ENCODE measurements around the gene KCNQ2.
A peak's percentile ranks its signal among the peaks of the same experiment; 100 is the strongest.

KCNQ2 gene

GRCh38 chr20:63500902-63501817 is 28.7 kb upstream of the KCNQ2 start:
- Histone ChIP-seq H3K27me3 (ENCODE audit: control insufficient read depth, insufficient read depth, low read length) (peaks cover 66% of the 10 kb centered on the region), H3K27ac (ENCODE audit: low read depth, low read length) (no peak overlapping the region), H3K4me1 (ENCODE audit: control insufficient read depth, insufficient read depth, low read length) (peaks cover 33% of the 10 kb centered on the region), H3K36me3 (ENCODE audit: control insufficient read depth, insufficient read depth, low read length) (no peaks in the 10 kb centered on the region), H3K4me3 (ENCODE audit: low read depth, low read length) (no peak overlapping the region), H3K9me3 (ENCODE audit: control insufficient read depth, insufficient read depth, low read depth, low read length) (peaks cover 5% of the 10 kb centered on the region; the same call in 1 of the 2 replicates), H3K9ac (ENCODE audit: low read length) (no peak overlapping the region)

- Histone ChIP-seq H3K27me3 (ENCODE audit: control insufficient read depth, insufficient read depth, low read length) (peaks cover 74% of the 10 kb centered on the region), H3K27ac (ENCODE audit: low read depth, low read length) (no peak overlapping the region), H3K9me3 (ENCODE audit: control insufficient read depth, insufficient read depth, low read depth, low read length) (peaks cover 4% of the 10 kb centered on the region; the same call in 1 of the 2 replicates), H3K4me1 (ENCODE audit: control insufficient read depth, insufficient read depth, low read length) (peaks cover 33% of the 10 kb centered on the region), H3K4me3 (ENCODE audit: low read depth, low read length) (no peak overlapping the region), H3K9ac (ENCODE audit: low read length) (no peak overlapping the region), H3K36me3 (ENCODE audit: control insufficient read depth, insufficient read depth, low read length) (no peaks in the 10 kb centered on the region)
These were observed 27.9 kb upstream of the KCNQ2 start for GRCh38 chr20:63500151-63500901.

GRCh38 chr20:63499338-63499969 is 27.0 kb upstream of the KCNQ2 start:
- Histone ChIP-seq H3K4me1 (ENCODE audit: control insufficient read depth, insufficient read depth, low read length) (peaks cover 33% of the 10 kb centered on the region), H3K4me3 (ENCODE audit: low read depth, low read length) (peak overlapping the region; percentile 60), H3K27me3 (ENCODE audit: control insufficient read depth, insufficient read depth, low read length) (peaks cover 77% of the 10 kb centered on the region), H3K27ac (ENCODE audit: low read depth, low read length) (no peak overlapping the region), H3K9ac (ENCODE audit: low read length) (no peak overlapping the region), H3K9me3 (ENCODE audit: control insufficient read depth, insufficient read depth, low read depth, low read length) (no peaks in the 10 kb centered on the region), H3K36me3 (ENCODE audit: control insufficient read depth, insufficient read depth, low read length) (no peaks in the 10 kb centered on the region)

GRCh38 chr20:63498960-63499337 is 26.5 kb upstream of the KCNQ2 start, which contains the start of gene EEF1A2:
Gene EEF1A2 (minus strand): TSS chr20:63499083. CDS start chr20:63497763, 1,320 bp downstream.
- H3K9ac ChIP-seq (ENCODE audit: low read length): no peak within 1 kb of the TSS
- peaks cover 75% of the 10 kb centered on the region for H3K27me3 ChIP-seq (ENCODE audit: control insufficient read depth, insufficient read depth, low read length)
- no peak within 1 kb of the TSS for H3K27ac ChIP-seq (ENCODE audit: low read depth, low read length)
- H3K36me3 ChIP-seq (ENCODE audit: control insufficient read depth, insufficient read depth, low read length): no peaks in the 10 kb centered on the region
- H3K4me1 ChIP-seq (ENCODE audit: control insufficient read depth, insufficient read depth, low read length): peaks cover 33% of the 10 kb centered on the region
- no peaks in the 10 kb centered on the region for H3K9me3 ChIP-seq (ENCODE audit: control insufficient read depth, insufficient read depth, low read depth, low read length)
- peak within 1 kb of the TSS; percentile 60 for H3K4me3 ChIP-seq (ENCODE audit: low read depth, low read length)

- H3K27ac ChIP-seq (ENCODE audit: low read depth, low read length): no peak overlapping the region
- no peak overlapping the region for H3K9ac ChIP-seq (ENCODE audit: low read length)
- H3K27me3 ChIP-seq (ENCODE audit: control insufficient read depth, insufficient read depth, low read length): peaks cover 76% of the 10 kb centered on the region
- H3K9me3 ChIP-seq (ENCODE audit: control insufficient read depth, insufficient read depth, low read depth, low read length): no peaks in the 10 kb centered on the region
- H3K4me3 ChIP-seq (ENCODE audit: low read depth, low read length): peak overlapping the region; percentile 60
- H3K36me3 ChIP-seq (ENCODE audit: control insufficient read depth, insufficient read depth, low read length): no peaks in the 10 kb centered on the region
- peaks cover 33% of the 10 kb centered on the region for H3K4me1 ChIP-seq (ENCODE audit: control insufficient read depth, insufficient read depth, low read length)
These were observed 25.8 kb upstream of the KCNQ2 start for GRCh38 chr20:63497946-63498935.

GRCh38 chr20:63497138-63497945 is 24.9 kb upstream of the KCNQ2 start:
- Histone ChIP-seq H3K27me3 (ENCODE audit: control insufficient read depth, insufficient read depth, low read length) (peaks cover 71% of the 10 kb centered on the region), H3K27ac (ENCODE audit: low read depth, low read length) (no peak overlapping the region), H3K4me3 (ENCODE audit: low read depth, low read length) (peak overlapping the region; percentile 60; the same call in 1 of the 2 replicates), H3K36me3 (ENCODE audit: control insufficient read depth, insufficient read depth, low read length) (no peaks in the 10 kb centered on the region; the same call in 1 of the 2 replicates), H3K9ac (ENCODE audit: low read length) (no peak overlapping the region), H3K4me1 (ENCODE audit: control insufficient read depth, insufficient read depth, low read length) (peaks cover 27% of the 10 kb centered on the region), H3K9me3 (ENCODE audit: control insufficient read depth, insufficient read depth, low read depth, low read length) (no peaks in the 10 kb centered on the region)

- Histone ChIP-seq H3K9ac (ENCODE audit: low read length) (no peak overlapping the region), H3K4me3 (ENCODE audit: low read depth, low read length) (peak overlapping the region; percentile 47), H3K27me3 (ENCODE audit: control insufficient read depth, insufficient read depth, low read length) (peaks cover 69% of the 10 kb centered on the region), H3K9me3 (ENCODE audit: control insufficient read depth, insufficient read depth, low read depth, low read length) (no peaks in the 10 kb centered on the region), H3K4me1 (ENCODE audit: control insufficient read depth, insufficient read depth, low read length) (peaks cover 22% of the 10 kb centered on the region), H3K36me3 (ENCODE audit: control insufficient read depth, insufficient read depth, low read length) (no peaks in the 10 kb centered on the region; the same call in 1 of the 2 replicates), H3K27ac (ENCODE audit: low read depth, low read length) (no peak overlapping the region)
These were observed 24.2 kb upstream of the KCNQ2 start for GRCh38 chr20:63496596-63497120.

- no peaks in the 10 kb centered on the region for H3K9me3 ChIP-seq (ENCODE audit: control insufficient read depth, insufficient read depth, low read depth, low read length)
- H3K9ac ChIP-seq (ENCODE audit: low read length): no peak overlapping the region
- H3K4me3 ChIP-seq (ENCODE audit: low read depth, low read length): peak overlapping the region; percentile 47
- H3K36me3 ChIP-seq (ENCODE audit: control insufficient read depth, insufficient read depth, low read length): no peaks in the 10 kb centered on the region; the same call in 1 of the 2 replicates
- no peak overlapping the region for H3K27ac ChIP-seq (ENCODE audit: low read depth, low read length)
- peaks cover 74% of the 10 kb centered on the region for H3K27me3 ChIP-seq (ENCODE audit: control insufficient read depth, insufficient read depth, low read length)
- peaks cover 22% of the 10 kb centered on the region for H3K4me1 ChIP-seq (ENCODE audit: control insufficient read depth, insufficient read depth, low read length)
These were observed 23.5 kb upstream of the KCNQ2 start for GRCh38 chr20:63495741-63496595.
